H1 (cell line): Measurements from ENCODE around the gene IGLON5. TPM values are rescaled to one million over a fixed set of nuclear protein-coding genes. Genes with fewer than 3 reads are reported as not detected.

Experiments used
- CTCF ChIA-PET: fragments of 300-600 bp; sonication (Branson Sonifier 250); formaldehyde crosslinking; loops from one replicate; lab custom pipeline; 2021; ENCODE audit not compliant: partially characterized antibody; lab: Charles Lee
- POLR2A ChIA-PET: fragments of 300-600 bp; sonication (Branson Sonifier 250); formaldehyde crosslinking; loops from one replicate; lab custom pipeline; 2021; ENCODE audit warnings: inconsistent platforms; ENCODE audit not compliant: partially characterized antibody; lab: Charles Lee
- DNase-seq, 2 experiments: peaks; one replicate each; pipeline versions ENCODE4 v3.0.0 to v3.0.0-alpha.2; 2010 to 2022; ENCODE audit warnings: low spot score in 2 of 2, low read depth in 1 of 2, mixed read lengths in 1 of 2
- FAIRE-seq: peaks from 2 replicates; lab custom pipeline; 2011; peaks lifted over from hg19 to GRCh38; lab: Jason Lieb, UNC
- H2AFZ ChIP-seq: 2 replicates; pipeline ENCODE4 v1.8.1; 2012; ENCODE audit warnings: low read length, inconsistent platforms
- H2AK5ac ChIP-seq: 2 replicates; pipeline ENCODE4 v1.6.1; 2013; ENCODE audit warnings: low read depth, low read length
- H2BK120ac ChIP-seq: replicated peaks from 2 replicates; pipeline ENCODE3; 2013; ENCODE audit warnings: low read depth, low read length, inconsistent platforms
- H2BK12ac ChIP-seq: 2 replicates; pipeline ENCODE4 v1.6.1; 2013; ENCODE audit warnings: low read depth, low read length
- H2BK15ac ChIP-seq: 2 replicates; pipeline ENCODE4 v1.6.1; 2013; ENCODE audit warnings: low read length
- H2BK20ac ChIP-seq: 2 replicates; pipeline ENCODE4 v1.6.1; 2013; ENCODE audit warnings: low read length
- H2BK5ac ChIP-seq: 2 replicates; pipeline ENCODE4 v1.6.1; 2013; ENCODE audit warnings: low read depth, low read length
- H3K14ac ChIP-seq: 2 replicates; pipeline ENCODE4 v1.6.1; 2013; ENCODE audit warnings: inconsistent platforms; ENCODE audit not compliant: insufficient read length
- H3K18ac ChIP-seq: 2 replicates; pipeline ENCODE4 v1.6.1; 2013; ENCODE audit warnings: low read length; ENCODE audit errors: extremely low read depth
- H3K23ac ChIP-seq: 2 replicates; pipeline ENCODE4 v1.6.1; 2013; ENCODE audit warnings: inconsistent platforms; ENCODE audit not compliant: insufficient read length
- H3K23me2 ChIP-seq: 2 replicates; pipeline ENCODE4 v1.6.1; 2013; ENCODE audit warnings: low read depth, low read length
- H3K27ac ChIP-seq: 2 replicates; pipeline ENCODE4 v1.6.1; 2011; ENCODE audit warnings: low read depth, low read length, inconsistent platforms
- H3K27me3 ChIP-seq, 4 experiments: replicated peaks in 1 of 4; 1 replicate in 1 of 4; 2 replicates in 3 of 4; pipeline versions ENCODE4 v1.6.1 to v1.8.1; 2011 to 2013; ENCODE audit warnings: low read length in 3 of 4, mild to moderate bottlenecking in 3 of 4, inconsistent platforms in 2 of 4, mixed read lengths in 2 of 4, moderate library complexity in 1 of 4; ENCODE audit not compliant: control insufficient read depth in 3 of 4, insufficient read depth in 3 of 4; ENCODE audit errors: extremely low read depth in 1 of 4
- H3K36me3 ChIP-seq, 4 experiments: 2 replicates each; pipeline versions ENCODE4 v1.6.1 to v1.8.1; 2011 to 2013; ENCODE audit warnings: mild to moderate bottlenecking in 4 of 4, low read length in 3 of 4, moderate library complexity in 2 of 4, control low read depth in 1 of 4, inconsistent platforms in 1 of 4; ENCODE audit not compliant: insufficient read depth in 4 of 4, control insufficient read depth in 2 of 4
- H3K4ac ChIP-seq: replicated peaks from 2 replicates; pipeline ENCODE3; 2013; ENCODE audit warnings: low read length, low read depth, mixed read lengths, inconsistent platforms; ENCODE audit not compliant: insufficient read length
- H3K4me1 ChIP-seq, 4 experiments: replicated peaks in 1 of 4; 1 replicate in 1 of 4; 2 replicates in 3 of 4; pipeline versions ENCODE4 v1.6.1 to v1.8.1; 2011 to 2013; ENCODE audit warnings: low read length in 3 of 4, inconsistent platforms in 2 of 4, mixed read lengths in 1 of 4; ENCODE audit not compliant: insufficient read depth in 4 of 4, control insufficient read depth in 3 of 4
- H3K4me2 ChIP-seq, 2 experiments: 2 replicates each; pipeline versions ENCODE4 v1.6.1 to v1.8.1; 2011 to 2013; ENCODE audit warnings: low read depth in 2 of 2, low read length in 2 of 2, control low read depth in 1 of 2, inconsistent platforms in 1 of 2, mild to moderate bottlenecking in 1 of 2; ENCODE audit not compliant: insufficient read depth in 1 of 2
- H3K4me3 ChIP-seq, 4 experiments: fragments of 200-600, 300-600 bp in 1 of 4; sonication (generic), shearing (Covaris generic), sonication (Bioruptor Twin) in 1 of 4; 2 replicates each; pipeline versions ENCODE4 v1.5.1 to v1.8.1; 2011 to 2016; ENCODE audit warnings: low read length in 4 of 4, low read depth in 3 of 4, control low read depth in 2 of 4, inconsistent platforms in 2 of 4, mild to moderate bottlenecking in 2 of 4, mixed read lengths in 1 of 4, moderate library complexity in 1 of 4; ENCODE audit not compliant: insufficient read depth in 2 of 4; ENCODE audit errors: extremely low read depth in 1 of 4
- H3K56ac ChIP-seq: replicated peaks from 2 replicates; pipeline ENCODE3; 2013; ENCODE audit warnings: low read depth, mild to moderate bottlenecking, mixed read lengths, low read length, inconsistent platforms; ENCODE audit not compliant: insufficient read length
- H3K79me1 ChIP-seq: 2 replicates; pipeline ENCODE4 v1.6.1; 2013; ENCODE audit warnings: low read depth, low read length, control low read depth
- H3K79me2 ChIP-seq, 2 experiments: 2 replicates each; pipeline versions ENCODE4 v1.6.1 to v1.8.1; 2012 to 2013; ENCODE audit warnings: low read length in 2 of 2, mild to moderate bottlenecking in 2 of 2, inconsistent platforms in 1 of 2; ENCODE audit not compliant: insufficient read depth in 2 of 2, control insufficient read depth in 1 of 2
- H3K9ac ChIP-seq, 4 experiments: replicated peaks in 1 of 4; 1 replicate in 1 of 4; 2 replicates in 3 of 4; pipeline versions ENCODE4 v1.6.1 to v1.8.1; 2011 to 2013; ENCODE audit warnings: low read depth in 3 of 4, low read length in 3 of 4, control low read depth in 2 of 4, mild to moderate bottlenecking in 2 of 4, moderate library complexity in 2 of 4, inconsistent platforms in 1 of 4; ENCODE audit errors: extremely low read depth in 1 of 4
- H3K9me3 ChIP-seq, 2 experiments: 2 replicates each; pipeline versions ENCODE4 v1.6.1 to v1.8.1; 2012 to 2013; ENCODE audit warnings: mild to moderate bottlenecking in 2 of 2, moderate library complexity in 2 of 2, control low read depth in 1 of 2, inconsistent platforms in 1 of 2, low read depth in 1 of 2, low read length in 1 of 2, mixed read lengths in 1 of 2; ENCODE audit not compliant: insufficient read depth in 2 of 2
- H4K20me1 ChIP-seq, 2 experiments: replicated peaks in 1 of 2; 2 replicates each; pipeline versions ENCODE3 to v1.8.1; 2011 to 2013; ENCODE audit warnings: inconsistent platforms in 2 of 2, low read length in 2 of 2, mild to moderate bottlenecking in 1 of 2; ENCODE audit not compliant: insufficient read depth in 2 of 2, control insufficient read depth in 1 of 2
- H4K5ac ChIP-seq: 2 replicates; pipeline ENCODE4 v1.6.1; 2013; ENCODE audit warnings: low read length, low read depth, mixed read lengths, inconsistent platforms; ENCODE audit not compliant: insufficient read length
- H4K8ac ChIP-seq: 2 replicates; pipeline ENCODE4 v1.8.0; 2013; ENCODE audit warnings: mild to moderate bottlenecking, moderate library complexity, low read length, inconsistent platforms; ENCODE audit not compliant: insufficient read depth; ENCODE audit errors: extremely low read depth
- H4K91ac ChIP-seq: replicated peaks from 2 replicates; pipeline ENCODE3; 2013; ENCODE audit warnings: low read length, mixed read lengths, inconsistent platforms; ENCODE audit not compliant: insufficient read length
- CHD2 ChIP-seq: IDR thresholded peaks from 2 replicates; pipeline ENCODE4 v1.6.1; 2012; ENCODE audit warnings: low read length, improper control_type of control experiment
- EGR1 ChIP-seq: IDR thresholded peaks from 2 replicates; pipeline ENCODE4 v1.6.1; 2011; ENCODE audit warnings: low read depth, low read length, borderline replicate concordance
- EZH2 ChIP-seq: fragments of 200-600 bp; sonication (generic); IDR thresholded peaks from 2 replicates; pipeline ENCODE4 v1.7.1; 2012; ENCODE audit warnings: low read depth, mild to moderate bottlenecking, moderate library complexity, low read length, inconsistent platforms; ENCODE audit not compliant: severe bottlenecking
- HDAC6 ChIP-seq: IDR thresholded peaks from one replicate; pipeline ENCODE4 v1.7.1; 2012; ENCODE audit warnings: low read depth, mild to moderate bottlenecking, inconsistent platforms, low read length, moderate library complexity
- KDM1A ChIP-seq: fragments of 200-600, 300-600 bp; sonication (generic); IDR thresholded peaks from 2 replicates; pipeline ENCODE4 v1.7.1; 2016; ENCODE audit warnings: mild to moderate bottlenecking, low read length, borderline replicate concordance
- NANOG ChIP-seq: IDR thresholded peaks from 2 replicates; pipeline ENCODE4 v1.6.1; 2011; ENCODE audit warnings: low read length, low read depth, mild to moderate bottlenecking, inconsistent platforms; ENCODE audit not compliant: insufficient read depth, poor library complexity, severe bottlenecking
- RNF2 ChIP-seq: fragments of 200-900, 300-1000 bp; sonication (generic); IDR thresholded peaks from 2 replicates; pipeline ENCODE4 v1.7.1; 2016; ENCODE audit warnings: borderline replicate concordance, low read depth, mild to moderate bottlenecking, antibody characterized with exemption, low read length; ENCODE audit not compliant: poor library complexity, severe bottlenecking; ENCODE audit errors: missing control alignments
- TAF1 ChIP-seq: IDR thresholded peaks from 2 replicates; pipeline ENCODE4 v1.6.1; 2011; ENCODE audit warnings: mild to moderate bottlenecking, low read depth, low read length
- TBP ChIP-seq: IDR thresholded peaks from 2 replicates; pipeline ENCODE4 v1.6.1; 2011; ENCODE audit warnings: low read depth, low read length, improper control_type of control experiment
- TCF12 ChIP-seq: IDR thresholded peaks from 2 replicates; pipeline ENCODE4 v1.6.1; 2011; ENCODE audit warnings: low read depth, mild to moderate bottlenecking, low read length
- WGBS, 2 experiments: shearing (Covaris generic) in 1 of 2; methylation state at CpG; one replicate each; pipeline versions ENCODE4 v1.1.6 to v1.1.7; 2013 to 2015; ENCODE audit warnings: low lambda C conversion rate in 2 of 2, mixed read lengths in 2 of 2, inconsistent platforms in 1 of 2, low coverage in 1 of 2, missing lambda C conversion rate in 1 of 2; ENCODE audit not compliant: insufficient replicate concordance in 2 of 2, insufficient coverage in 1 of 2, insufficient read length in 1 of 2; ENCODE audit errors: extremely low coverage in 1 of 2, missing lambda C conversion rate in 1 of 2; 5-methylcytosine and 5-hydroxymethylcytosine counted together
- polyA plus RNA-seq, 7 experiments: library from polyadenylated mRNA; depleted of rRNA in 3 of 7; stranded (reverse) in 5 of 7; unstranded in 2 of 7; fragments of >200 nt in 5 of 7; fragments of 200-250 nt in 2 of 7; gene quantifications; 1 replicate in 5 of 7; 2 replicates in 1 of 7; 4 replicates in 1 of 7; pipeline versions ENCODE4 v1.2.1 to v1.2.3, GENCODE V29; 2011 to 2013; ENCODE audit warnings: missing spikeins in 2 of 7, mixed read lengths in 2 of 7
- total RNA-seq: library from RNA; stranded (reverse); fragmentation: NEBNext Ultra II Directional; extraction: Animal tissue kit (Norgen Biotek cat#: 25700); gene quantifications from 2 replicates; pipeline ENCODE4 v1.2.1, GENCODE V29; 2021
- TF ChIP-seq, protein P1 (sequence below): IDR thresholded peaks from 2 replicates; pipeline ENCODE4 v1.6.1; 2012; ENCODE audit warnings: inconsistent platforms

IGLON5 gene
- total and polyA plus RNA-seq, 2 of the 8 experiments (the other 6 are each of a cell fraction or from before 2014, with no cell fraction given): 31.8 to 34.6 TPM

DNA sequence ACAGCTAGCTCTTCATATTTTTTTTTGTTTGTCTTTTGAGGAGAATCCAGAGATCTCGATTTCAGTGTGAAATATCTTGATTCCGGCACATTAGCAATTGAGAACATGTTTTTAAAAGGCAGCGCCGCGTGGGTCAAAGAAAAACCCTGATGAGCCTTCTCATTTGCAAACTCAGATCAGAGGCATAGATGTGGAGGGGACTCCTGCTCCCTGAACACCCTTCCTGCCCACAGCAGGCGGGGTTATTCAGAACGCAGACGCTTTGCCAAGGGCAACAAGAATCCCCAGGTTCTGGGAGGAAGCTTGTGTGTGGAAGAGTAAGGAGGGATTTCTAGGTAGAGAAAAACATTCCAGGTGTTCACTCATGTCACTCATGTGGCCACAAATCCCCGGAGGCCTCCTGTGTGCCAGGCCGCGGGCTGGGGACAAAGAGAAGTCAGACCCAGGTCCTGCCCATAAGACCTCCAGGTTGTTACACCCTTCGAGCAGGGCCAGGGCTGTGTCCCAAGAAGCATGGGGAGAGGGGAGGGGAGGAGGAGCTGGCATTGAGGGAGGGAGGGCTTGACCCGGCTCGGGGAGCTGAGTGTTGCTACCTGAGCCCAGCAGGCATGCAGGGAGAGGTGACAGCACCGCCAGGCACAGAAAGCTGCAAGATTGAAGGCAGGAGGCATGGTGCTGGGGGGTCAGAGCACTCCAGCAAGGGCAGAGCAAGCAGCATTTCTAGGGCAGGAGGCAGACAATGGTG, 15.9 kb upstream of the IGLON5 start:
- Histone ChIP-seq H2BK15ac (peak overlapping the region; percentile 97; the same call in 1 of the 2 replicates), H3K79me1 (no peaks in the 10 kb centered on the region), H3K9me3 (no peaks in the 10 kb centered on the region), H3K18ac (peak overlapping the region; percentile 5; the same call in 1 of the 2 replicates), H3K27ac (no peak overlapping the region), H4K5ac (no peak overlapping the region), H4K8ac (no peak overlapping the region; the same call in 1 of the 2 replicates), H3K36me3 (no peaks in the 10 kb centered on the region), H2AK5ac (0 out of 2 replicates have a peak overlapping the region, but pooled peaks have one; percentile 18), H4K91ac (peak overlapping the region; percentile 67), H3K4me1 (peaks cover 10 to 39% (median 29%) of the 10 kb centered on the region in 4 experiments), H2BK120ac (no peak overlapping the region), H3K9ac (no peak overlapping the region), H3K4me2 (peak overlapping the region in 1 of 2 experiments; percentile 18; a peak in 1 of 4 replicates), H2BK5ac (peak overlapping the region; percentile 95; the same call in 1 of the 2 replicates), H3K14ac (no peak overlapping the region), H2BK12ac (peak overlapping the region; percentile 95; the same call in 1 of the 2 replicates), H2BK20ac (peak overlapping the region; percentile 40; the same call in 1 of the 2 replicates), H3K23ac (no peak overlapping the region), H4K20me1 (no peaks in the 10 kb centered on the region), H3K4ac (no peak overlapping the region), H3K4me3 (no peak overlapping the region), H3K23me2 (no peaks in the 10 kb centered on the region), H2AFZ (peak overlapping the region; percentile 7; the same call in 1 of the 2 replicates), H3K27me3 (peaks cover 0 to 2% (median 0%) of the 10 kb centered on the region in 4 experiments; a peak in 1 of 7 replicates), H3K56ac (no peak overlapping the region), H3K79me2 (no peaks in the 10 kb centered on the region)
- ChIA-PET CTCF (interaction anchor here (0.6 to 2.3 kb wide), 23 partner anchors 13 to 1031 kb away, joined by 3 to 11 read pairs (median 4); partner anchors contain the start of gene VSIG10L), POLR2A (interaction anchor here (0.7 to 1.5 kb wide), 6 partner anchors 13 to 961 kb away, joined by 3 to 4 read pairs (median 4); no protein-coding TSS in a partner anchor)
- 57% methylated on average over 14 of the region's 15 CpGs; no CpG with 5 or more reads in 1 of the 2 experiments for WGBS, 2 experiments
- peak in 1 of 2 experiments; percentile 59 for DNase-seq
- FAIRE-seq: no peak
- TF ChIP-seq TAF1: no peak
- no peak for TF ChIP-seq EZH2
- TF ChIP-seq RNF2: no peak
- TF ChIP-seq NANOG: no peak
- TF ChIP-seq EGR1: no peak
- no peak for TF ChIP-seq TCF12
- TF ChIP-seq TBP: no peak
- TF ChIP-seq HDAC6: no peak
- no peak for TF ChIP-seq CHD2
- no peak for TF ChIP-seq KDM1A
- TF ChIP-seq, protein P1, sequence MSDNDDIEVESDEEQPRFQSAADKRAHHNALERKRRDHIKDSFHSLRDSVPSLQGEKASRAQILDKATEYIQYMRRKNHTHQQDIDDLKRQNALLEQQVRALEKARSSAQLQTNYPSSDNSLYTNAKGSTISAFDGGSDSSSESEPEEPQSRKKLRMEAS: no peak
